ENCODE data around the gene SMAD7.

The SMAD7 gene

GRCh38 chr18:48963586-48964470 is 13.1 kb upstream of the SMAD7 start (continued):
- TF ChIP-seq TSHZ2 (CRISPR knock-in tag; IDR thresholded peaks at IDR 0.05) (no peak), POU6F1 (CRISPR knock-in tag; IDR thresholded peaks at IDR 0.05; ENCODE audit: borderline replicate concordance, low read depth) (no peak), ZNF8 (CRISPR knock-in tag; IDR thresholded peaks at IDR 0.05) (no peak), PATZ1 (CRISPR knock-in tag; IDR thresholded peaks at IDR 0.05; ENCODE audit: borderline replicate concordance) (no peak), RARB (CRISPR knock-in tag; IDR thresholded peaks at IDR 0.05) (no peak), ZNF565 (CRISPR knock-in tag; conservative IDR thresholded peaks at IDR 0.05; ENCODE audit: low read depth) (no peak), ZFP30 (CRISPR knock-in tag; IDR thresholded peaks at IDR 0.05) (no peak), CSDC2 (CRISPR knock-in tag; IDR thresholded peaks at IDR 0.05) (no peak), BACH2 (CRISPR knock-in tag; IDR thresholded peaks at IDR 0.05; ENCODE audit: borderline replicate concordance) (no peak)

- ATAC-seq: no peak
- no peak for TF ChIP-seq PPARA (CRISPR knock-in tag; IDR thresholded peaks at IDR 0.05; ENCODE audit: borderline replicate concordance)
- TF ChIP-seq RARB (CRISPR knock-in tag; IDR thresholded peaks at IDR 0.05): no peak
- no peak for TF ChIP-seq CSDC2 (CRISPR knock-in tag; IDR thresholded peaks at IDR 0.05)
- TF ChIP-seq ZNF8 (CRISPR knock-in tag; IDR thresholded peaks at IDR 0.05): no peak
- no peak for TF ChIP-seq GLIS3 (CRISPR knock-in tag; IDR thresholded peaks at IDR 0.05)
- TF ChIP-seq TOX (CRISPR knock-in tag; IDR thresholded peaks at IDR 0.05; ENCODE audit: borderline replicate concordance): no peak
- no peak for TF ChIP-seq ZNF70 (CRISPR knock-in tag; IDR thresholded peaks at IDR 0.05)
- TF ChIP-seq PATZ1 (CRISPR knock-in tag; IDR thresholded peaks at IDR 0.05; ENCODE audit: borderline replicate concordance): no peak
- TF ChIP-seq SNAI2 (CRISPR knock-in tag; IDR thresholded peaks at IDR 0.05): no peak
- no peak for TF ChIP-seq CREB5 (CRISPR knock-in tag; IDR thresholded peaks at IDR 0.05; ENCODE audit: low read depth)
Observed at GRCh38 chr18:48962994-48963561, 12.3 kb upstream of the SMAD7 start.

GRCh38 chr18:48962252-48962993 is 11.7 kb upstream of the SMAD7 start:
- ATAC-seq: no peak

More at GRCh38 chr18:48962252-48962993, 11.7 kb upstream of the SMAD7 start:
- TF ChIP-seq CREB5 (CRISPR knock-in tag; IDR thresholded peaks at IDR 0.05; ENCODE audit: low read depth) (no peak), ZFP30 (CRISPR knock-in tag; IDR thresholded peaks at IDR 0.05) (no peak), TOX (CRISPR knock-in tag; IDR thresholded peaks at IDR 0.05; ENCODE audit: borderline replicate concordance) (no peak)
